Measurements from ENCODE around the gene SNX24.

SNX24 gene

GRCh38 chr5:122835681-122836080 is 9.7 kb upstream of the SNX24 start:
- DNase-seq (ENCODE audit: low read depth in 1 of 2, low spot score in 1 of 2) = no peak
- H3K27me3 ChIP-seq (ENCODE audit: insufficient read depth, poor library complexity, severe bottlenecking) = no peaks in the 10 kb centered on the region
- TF ChIP-seq POLR2AphosphoS5 (IDR thresholded peaks at IDR 0.05; ENCODE audit: low read depth) (no peak), SPI1 (IDR thresholded peaks at IDR 0.05; ENCODE audit: borderline replicate concordance, low read depth) (no peak), REST (IDR thresholded peaks at IDR 0.05; ENCODE audit: insufficient replicate concordance, low read depth) (no peak), CTCF (IDR thresholded peaks at IDR 0.05; ENCODE audit: insufficient read depth, low read length) (no peak), GABPA (IDR thresholded peaks at IDR 0.05; ENCODE audit: low read depth) (no peak)
- no peak overlapping the region for H3K27ac ChIP-seq (replicated peaks)
- H3K4me3 ChIP-seq (replicated peaks; ENCODE audit: insufficient read depth, low read length) = no peak overlapping the region

- no peak for DNase-seq (ENCODE audit: low read depth in 1 of 2, low spot score in 1 of 2)
- no peak overlapping the region for H3K27ac ChIP-seq (replicated peaks)
- no peaks in the 10 kb centered on the region for H3K27me3 ChIP-seq (ENCODE audit: insufficient read depth, poor library complexity, severe bottlenecking)
- no peak for TF ChIP-seq REST (IDR thresholded peaks at IDR 0.05; ENCODE audit: insufficient replicate concordance, low read depth)
- no peak for TF ChIP-seq SPI1 (IDR thresholded peaks at IDR 0.05; ENCODE audit: borderline replicate concordance, low read depth)
- TF ChIP-seq CTCF (IDR thresholded peaks at IDR 0.05; ENCODE audit: insufficient read depth, low read length) = no peak
- TF ChIP-seq GABPA (IDR thresholded peaks at IDR 0.05; ENCODE audit: low read depth) = no peak
- no peak for TF ChIP-seq POLR2AphosphoS5 (IDR thresholded peaks at IDR 0.05; ENCODE audit: low read depth)
- no peak overlapping the region for H3K4me3 ChIP-seq (replicated peaks; ENCODE audit: insufficient read depth, low read length)
These were observed 8.5 kb upstream of the SNX24 start for GRCh38 chr5:122836947-122837346.

GRCh38 chr5:122839731-122840130 is 5.7 kb upstream of the SNX24 start:
- H3K4me3 ChIP-seq (replicated peaks; ENCODE audit: insufficient read depth, low read length) = no peak overlapping the region
- H3K27ac ChIP-seq (replicated peaks) = no peak overlapping the region
- no peaks in the 10 kb centered on the region for H3K27me3 ChIP-seq (ENCODE audit: insufficient read depth, poor library complexity, severe bottlenecking)
- no peak for DNase-seq (ENCODE audit: low read depth in 1 of 2, low spot score in 1 of 2)
- TF ChIP-seq REST (IDR thresholded peaks at IDR 0.05; ENCODE audit: insufficient replicate concordance, low read depth) = no peak
- TF ChIP-seq GABPA (IDR thresholded peaks at IDR 0.05; ENCODE audit: low read depth) = no peak
- TF ChIP-seq POLR2AphosphoS5 (IDR thresholded peaks at IDR 0.05; ENCODE audit: low read depth) = no peak
- no peak for TF ChIP-seq SPI1 (IDR thresholded peaks at IDR 0.05; ENCODE audit: borderline replicate concordance, low read depth)
- TF ChIP-seq CTCF (IDR thresholded peaks at IDR 0.05; ENCODE audit: insufficient read depth, low read length) = no peak

Measured in HL-60 (cell line).